GM19240 (cell line): ENCODE data around the gene PLOD3.
"Not testable (repeated sequence)": the region's sequence is repeated elsewhere in the genome, so short reads cannot be mapped to it uniquely, and the experiment has no call there.

Source experiments
- DNase-seq: peaks from one replicate; pipeline ENCODE4 v3.0.0; 2011; ENCODE audit warnings: low spot score; ENCODE audit not compliant: insufficient read length

The PLOD3 gene, protein sequence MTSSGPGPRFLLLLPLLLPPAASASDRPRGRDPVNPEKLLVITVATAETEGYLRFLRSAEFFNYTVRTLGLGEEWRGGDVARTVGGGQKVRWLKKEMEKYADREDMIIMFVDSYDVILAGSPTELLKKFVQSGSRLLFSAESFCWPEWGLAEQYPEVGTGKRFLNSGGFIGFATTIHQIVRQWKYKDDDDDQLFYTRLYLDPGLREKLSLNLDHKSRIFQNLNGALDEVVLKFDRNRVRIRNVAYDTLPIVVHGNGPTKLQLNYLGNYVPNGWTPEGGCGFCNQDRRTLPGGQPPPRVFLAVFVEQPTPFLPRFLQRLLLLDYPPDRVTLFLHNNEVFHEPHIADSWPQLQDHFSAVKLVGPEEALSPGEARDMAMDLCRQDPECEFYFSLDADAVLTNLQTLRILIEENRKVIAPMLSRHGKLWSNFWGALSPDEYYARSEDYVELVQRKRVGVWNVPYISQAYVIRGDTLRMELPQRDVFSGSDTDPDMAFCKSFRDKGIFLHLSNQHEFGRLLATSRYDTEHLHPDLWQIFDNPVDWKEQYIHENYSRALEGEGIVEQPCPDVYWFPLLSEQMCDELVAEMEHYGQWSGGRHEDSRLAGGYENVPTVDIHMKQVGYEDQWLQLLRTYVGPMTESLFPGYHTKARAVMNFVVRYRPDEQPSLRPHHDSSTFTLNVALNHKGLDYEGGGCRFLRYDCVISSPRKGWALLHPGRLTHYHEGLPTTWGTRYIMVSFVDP

DNA sequence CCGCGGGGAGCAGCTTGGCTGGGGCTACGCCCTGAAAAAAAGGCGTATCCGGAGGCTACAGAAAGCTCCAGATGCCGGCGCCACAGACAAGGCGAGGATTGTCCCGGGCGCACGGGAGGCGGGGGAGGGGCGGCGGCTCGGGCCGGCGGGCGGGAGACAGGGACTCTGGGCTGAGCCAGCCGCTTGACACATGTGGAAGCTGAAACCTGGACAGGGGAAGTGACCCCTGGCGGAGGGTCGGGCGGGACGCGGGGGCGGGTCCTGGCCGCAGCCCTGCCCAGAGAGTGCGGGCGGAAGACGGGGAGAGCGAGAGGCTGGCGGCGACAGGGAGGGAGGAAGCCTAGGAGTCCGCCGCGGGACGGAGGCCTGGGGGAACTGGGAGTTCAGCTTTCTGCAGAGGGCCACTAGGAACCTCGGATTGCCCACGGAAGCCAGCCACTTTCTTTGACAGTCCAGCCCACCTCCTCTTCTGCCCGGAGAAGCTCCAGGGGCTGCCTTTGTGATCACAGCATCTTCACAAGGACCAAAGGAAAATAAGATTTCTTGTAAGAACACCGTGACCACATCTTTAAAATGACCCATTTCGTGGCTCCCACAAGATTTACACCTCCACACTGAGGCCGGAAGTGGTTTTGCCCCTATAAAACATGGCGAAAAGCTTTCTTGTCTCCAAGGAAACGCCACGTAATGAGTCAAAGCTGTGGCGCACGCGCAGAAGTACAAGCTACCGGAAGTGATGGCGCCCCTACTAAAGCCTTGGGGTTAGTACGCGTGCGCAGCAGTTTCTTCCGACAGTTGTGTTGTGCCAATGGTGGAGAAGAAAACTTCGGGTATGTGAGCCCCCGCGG, at the start of gene PLOD3, which contains the start of gene ZNHIT1:
Gene PLOD3 (minus strand): TSS at position 194 of the 848 bp plus-strand sequence. CDS start 307 bp downstream, outside the sequence.
Gene ZNHIT1 (plus strand): TSS at position 778 of the 848 bp plus-strand sequence. CDS start 31 bp downstream, at position 809.
- DNase-seq, result peak; percentile 100

DNA sequence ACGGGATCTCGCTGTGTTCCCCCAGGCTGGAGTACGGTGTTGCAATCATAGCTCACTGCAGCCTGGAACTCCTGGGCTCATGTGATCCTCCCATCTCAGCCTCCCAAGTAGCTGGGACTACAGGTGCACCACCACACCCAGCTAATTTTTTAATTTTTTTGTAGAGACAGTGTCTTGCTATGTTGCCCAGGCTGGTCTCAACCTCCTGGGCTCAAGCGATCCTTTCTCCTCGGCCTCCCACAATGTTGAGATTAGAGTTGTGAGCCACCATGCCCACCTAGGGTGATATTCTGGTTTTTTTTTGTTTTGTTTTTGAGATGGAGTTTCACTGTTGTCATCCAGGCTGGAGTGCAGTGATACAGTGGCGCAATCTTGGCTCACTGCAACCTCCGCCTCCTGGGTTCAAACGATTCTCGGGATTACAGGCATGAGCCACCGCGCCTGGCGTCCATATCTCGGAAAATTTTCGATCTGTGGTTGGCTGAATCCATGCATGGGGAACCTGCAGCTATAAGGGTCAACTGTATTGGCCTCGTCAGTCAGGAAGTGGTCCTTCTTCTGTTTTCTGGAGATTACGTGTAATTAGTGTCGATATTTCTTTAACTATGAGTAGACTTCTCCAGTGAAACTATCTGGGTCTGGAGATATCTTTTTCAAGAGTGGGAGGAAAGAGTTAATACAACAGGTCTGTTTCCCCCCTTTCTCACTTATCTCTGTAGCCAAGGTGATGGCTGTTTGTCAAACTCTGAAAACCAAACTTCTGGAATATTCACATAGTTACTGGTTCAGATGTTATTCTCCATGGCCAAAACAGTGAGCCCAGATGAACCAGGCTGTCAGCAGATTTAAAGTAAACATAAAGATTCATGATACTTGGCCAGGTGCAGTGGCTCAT, 48.5 kb upstream of the PLOD3 start:
- DNase-seq, result no peak

DNA sequence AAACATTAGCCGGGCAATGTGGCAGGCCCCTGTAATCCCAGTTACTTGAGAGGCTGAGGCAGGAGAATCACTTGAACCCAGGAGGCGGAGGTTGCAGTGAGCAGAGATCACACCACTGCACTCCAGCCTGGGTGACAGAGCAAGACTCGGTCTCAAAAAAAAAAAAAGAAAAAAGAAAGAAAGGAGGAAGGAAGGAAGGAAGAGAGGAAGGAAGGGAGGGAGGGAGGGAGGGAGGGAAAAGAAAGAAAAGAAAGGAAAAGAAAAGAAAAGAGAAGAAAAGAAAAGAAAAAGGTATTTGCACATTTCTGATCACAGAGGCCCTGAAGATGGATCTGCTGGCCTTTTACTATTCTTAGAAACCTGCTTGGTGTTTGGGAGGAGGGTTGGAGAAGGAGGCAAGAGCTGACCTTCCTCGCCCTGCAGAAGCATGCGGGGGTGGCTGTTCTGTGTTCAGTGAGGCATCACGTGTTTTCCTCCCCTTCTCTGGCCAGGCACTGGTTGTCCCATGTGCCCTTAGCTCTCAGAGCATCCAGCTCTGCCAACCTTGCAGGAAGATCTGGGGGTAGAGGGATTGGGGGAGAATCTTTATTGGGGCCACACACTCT, 46.8 kb upstream of the PLOD3 start:
- not testable (repeated sequence) for DNase-seq

DNA sequence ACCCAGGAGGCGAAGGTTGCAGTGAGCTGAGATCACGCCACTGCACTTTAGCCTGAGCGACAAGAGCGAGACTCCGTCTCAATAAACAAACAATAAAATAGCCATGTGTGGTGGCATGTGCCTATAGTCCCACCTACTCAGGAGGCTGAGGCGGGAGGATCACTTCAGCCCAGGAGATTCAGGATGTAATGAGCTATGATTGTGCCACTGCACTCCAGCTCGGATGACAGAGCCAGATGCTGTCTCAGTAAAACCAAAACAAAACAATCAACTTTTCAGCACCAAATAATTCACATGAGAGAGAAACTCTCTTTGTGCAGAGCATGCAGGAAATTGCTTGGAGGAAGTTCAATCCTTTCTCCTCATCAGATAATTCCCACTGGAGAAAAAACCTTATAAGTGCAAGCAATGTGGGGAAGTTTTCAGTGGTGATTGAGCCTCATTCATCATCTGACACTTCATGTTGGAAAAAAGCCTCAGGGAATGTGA, 40.9 kb upstream of the PLOD3 start:
- DNase-seq, result no peak

DNA sequence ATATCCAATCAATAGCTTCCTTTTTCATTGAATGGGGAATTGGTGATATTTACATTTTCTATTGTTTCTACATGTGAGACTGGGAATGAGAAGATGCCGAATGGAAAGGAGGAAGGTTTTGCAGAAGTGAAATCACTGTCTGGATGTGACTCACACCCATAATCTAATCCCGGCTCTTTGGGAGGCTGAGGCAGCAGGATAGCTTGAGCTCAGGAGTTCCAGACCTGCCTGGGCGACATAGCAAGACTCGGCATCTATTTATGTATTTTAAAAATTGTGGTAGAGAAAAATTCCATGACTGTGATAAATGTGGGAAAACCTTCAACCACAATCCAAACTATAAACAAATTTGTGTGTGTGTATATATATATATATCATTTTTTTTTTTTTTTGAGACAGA, 38.4 kb upstream of the PLOD3 start:
- no peak for DNase-seq

DNA sequence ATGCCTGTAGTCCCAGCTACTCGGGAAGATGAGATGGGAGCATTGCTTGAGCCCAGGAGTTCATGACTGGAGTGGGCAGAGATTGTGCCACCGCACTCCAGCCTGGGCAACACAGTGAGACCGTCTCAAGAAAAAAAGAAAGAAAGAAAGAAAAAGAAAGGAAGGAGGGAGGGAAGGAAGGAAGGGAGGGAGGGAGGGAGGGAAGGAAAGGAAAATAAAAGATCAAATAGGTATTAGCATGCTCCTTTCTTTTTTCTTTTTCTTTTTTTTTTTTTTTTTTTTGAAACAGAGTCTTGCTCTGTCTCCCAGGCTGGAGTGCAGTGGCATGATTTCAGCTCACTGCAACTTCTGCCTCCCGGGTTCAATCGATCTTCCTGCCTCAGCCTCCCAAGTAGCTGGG, 35.8 kb upstream of the PLOD3 start:
- DNase-seq, result not testable (repeated sequence)

DNA sequence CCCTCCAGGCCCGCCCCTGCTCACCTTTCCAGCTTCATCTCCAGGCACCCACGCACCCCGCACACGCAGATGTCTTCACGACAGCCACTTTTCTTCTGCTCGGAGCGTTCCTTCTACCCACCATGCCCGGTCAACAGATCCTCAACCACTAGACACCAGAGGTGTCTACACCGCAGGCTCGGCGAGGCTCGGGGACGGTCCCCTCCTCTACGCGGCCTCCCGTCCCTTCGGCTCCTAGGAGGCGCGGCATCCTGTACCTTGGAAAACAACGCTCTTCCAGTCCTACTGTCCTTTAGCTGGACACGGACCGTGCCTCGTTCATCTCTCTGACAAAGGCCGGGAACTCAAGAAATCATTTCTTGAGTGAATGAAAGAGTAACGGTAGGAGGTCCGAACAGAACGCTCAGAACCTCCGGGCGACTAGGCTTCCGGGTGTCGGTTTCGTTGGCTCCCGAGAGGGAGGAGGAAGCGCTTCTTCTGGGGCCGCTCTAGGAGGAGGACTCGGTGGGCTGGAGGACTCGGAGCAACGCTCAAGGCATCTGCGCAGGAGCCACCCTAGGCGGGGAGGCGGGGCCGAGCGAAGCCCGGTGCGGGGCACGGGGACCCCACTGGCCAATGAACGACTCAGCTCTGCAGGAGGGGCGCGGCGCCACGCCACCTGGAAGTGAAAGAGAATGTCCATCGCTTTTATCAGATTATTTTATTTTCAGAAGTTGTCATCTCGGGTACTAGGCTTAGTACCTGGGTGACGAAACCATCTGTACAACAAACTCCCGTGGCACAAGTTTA, 34.7 kb upstream of the PLOD3 start:
- DNase-seq, result peak; percentile 92

DNA sequence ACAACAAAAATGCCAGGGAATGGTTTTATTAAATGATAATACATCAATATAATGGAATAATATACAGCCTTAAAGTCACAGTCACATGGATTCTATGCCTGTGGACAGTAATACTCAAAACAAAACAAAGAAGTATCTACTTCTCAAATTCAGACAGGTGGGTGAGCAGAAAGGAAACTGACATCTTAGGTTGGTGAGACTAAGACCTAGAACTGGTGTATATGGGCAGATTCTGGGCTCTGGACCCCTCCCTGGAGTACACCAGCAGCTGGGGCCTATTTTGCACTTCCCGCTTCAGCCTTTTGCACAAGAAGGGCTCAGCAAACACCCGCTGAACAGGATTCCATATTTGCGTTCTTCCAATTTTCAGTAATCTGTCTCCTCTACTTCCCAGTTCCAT, 32.9 kb upstream of the PLOD3 start:
- DNase-seq, result no peak

DNA sequence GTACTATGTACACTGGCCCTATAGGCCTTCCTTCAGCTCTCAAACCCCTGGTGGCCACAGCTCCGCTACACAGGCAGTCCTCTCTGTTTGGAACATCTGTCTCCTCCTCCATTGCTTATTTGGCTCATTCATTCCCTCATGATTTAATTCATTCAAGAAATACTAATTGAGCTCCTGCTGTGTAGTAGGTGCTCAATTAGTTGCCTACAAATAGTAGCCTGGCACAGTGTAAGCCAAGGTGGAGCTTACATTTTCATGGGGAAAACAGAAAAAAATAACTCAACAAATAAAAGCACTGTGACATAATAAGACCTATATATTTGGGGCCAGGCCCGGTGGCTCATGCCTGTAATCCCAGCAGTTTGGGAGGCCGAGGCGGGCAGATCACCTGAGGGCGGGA, 30.9 kb upstream of the PLOD3 start:
- no peak for DNase-seq

DNA sequence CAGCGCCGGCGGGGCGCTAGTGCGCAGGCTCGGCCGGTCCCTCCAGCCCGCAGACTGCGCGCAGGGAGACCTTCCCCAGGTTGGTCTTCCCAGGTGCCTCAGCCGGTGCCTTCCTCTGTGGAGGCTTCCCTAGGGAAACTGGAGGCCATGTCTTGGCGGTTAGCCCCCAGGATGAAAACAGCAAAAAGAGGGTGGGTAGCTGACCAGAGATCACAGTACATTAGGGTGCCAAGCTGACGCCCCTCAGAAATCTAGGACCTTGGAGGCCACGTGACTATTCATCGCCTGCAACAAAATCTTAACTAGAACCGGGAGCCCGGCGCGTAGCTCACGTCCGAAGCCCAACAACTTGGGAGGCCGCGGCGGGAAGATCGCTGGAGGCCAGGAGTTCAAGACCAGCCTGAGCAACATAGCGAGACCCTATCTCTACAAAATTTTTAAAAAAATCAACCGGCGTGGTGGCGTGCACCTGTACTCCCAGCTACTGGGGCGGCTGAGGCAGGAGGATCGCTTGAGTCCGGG, 27.8 kb upstream of the PLOD3 start:
- DNase-seq, result no peak

DNA sequence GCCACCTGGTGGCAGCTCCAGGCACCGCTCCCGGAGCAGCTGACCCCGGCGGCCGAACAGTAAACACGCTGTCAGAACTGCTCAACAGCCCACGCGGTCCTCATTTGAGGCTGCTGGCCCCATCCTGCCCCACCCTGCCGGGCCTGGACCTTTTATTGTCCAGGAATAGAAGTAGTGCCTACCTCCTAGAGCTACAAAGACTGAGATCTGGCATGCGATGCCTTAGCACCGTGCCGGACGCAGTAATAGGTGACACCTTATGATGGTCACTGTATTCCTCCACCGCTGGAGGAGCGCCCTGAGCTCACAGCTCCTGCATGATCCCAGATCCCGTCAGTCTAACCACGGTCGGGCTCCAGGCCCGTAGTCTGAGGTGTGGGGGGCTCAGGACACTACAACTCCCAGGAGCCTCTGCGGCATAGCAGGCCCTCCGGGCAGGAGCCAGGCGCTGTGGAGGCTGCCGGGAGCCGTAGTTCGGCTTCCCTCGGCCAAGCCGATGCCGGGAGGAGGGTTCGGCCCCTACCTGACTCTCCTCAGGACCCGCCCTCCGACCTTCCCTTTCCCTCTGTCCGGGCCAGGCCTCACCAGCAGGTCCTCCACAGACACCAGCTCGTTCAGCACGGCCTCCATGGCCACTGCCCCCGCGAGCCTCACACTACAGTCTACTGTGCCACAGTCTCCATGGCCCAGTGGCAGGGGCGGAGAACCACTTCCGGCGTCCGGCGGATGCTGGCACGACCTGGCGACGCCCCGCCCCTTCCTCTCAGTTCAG, 27.2 kb upstream of the PLOD3 start, which contains the start of gene FIS1:
Gene FIS1 (minus strand): TSS at position 707 of the 772 bp plus-strand sequence. CDS start 77 bp downstream, at position 630.
- peak; percentile 83 for DNase-seq

DNA sequence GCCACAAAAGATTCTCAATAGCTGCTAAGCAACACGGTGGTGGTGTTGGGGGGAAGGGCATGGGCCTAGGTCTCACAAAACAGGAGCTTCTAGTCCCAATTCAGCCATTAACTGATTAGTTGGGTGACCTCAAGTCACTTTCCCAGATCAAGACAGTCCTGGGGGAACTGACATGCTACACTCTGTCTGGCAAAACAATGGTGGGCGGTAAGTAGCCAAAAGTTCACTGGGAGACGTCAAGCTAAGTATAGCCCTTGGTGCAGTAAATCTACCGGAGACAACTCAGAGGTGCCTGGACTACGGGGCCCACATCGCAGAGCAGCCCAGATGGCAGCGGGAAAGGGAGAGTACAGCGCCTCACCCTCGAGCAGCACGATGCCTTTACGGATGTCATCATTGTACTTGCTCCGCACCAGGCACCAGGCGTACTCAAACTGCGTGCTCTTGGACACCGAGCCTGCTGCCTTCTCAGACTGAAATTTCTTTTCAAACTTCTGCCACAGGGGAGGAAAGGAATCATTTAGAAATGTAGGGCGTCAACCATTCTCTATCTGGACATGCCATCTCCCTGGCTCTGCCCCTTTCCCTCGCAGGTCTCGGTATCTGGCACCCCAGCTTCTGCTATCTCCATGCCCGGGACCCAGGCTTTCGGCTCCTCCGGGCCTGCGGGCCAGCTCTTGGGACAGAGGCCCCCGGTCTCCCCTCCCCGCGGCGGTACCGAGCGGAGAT, 26.4 kb upstream of the PLOD3 start:
- peak; percentile 74 for DNase-seq

DNA sequence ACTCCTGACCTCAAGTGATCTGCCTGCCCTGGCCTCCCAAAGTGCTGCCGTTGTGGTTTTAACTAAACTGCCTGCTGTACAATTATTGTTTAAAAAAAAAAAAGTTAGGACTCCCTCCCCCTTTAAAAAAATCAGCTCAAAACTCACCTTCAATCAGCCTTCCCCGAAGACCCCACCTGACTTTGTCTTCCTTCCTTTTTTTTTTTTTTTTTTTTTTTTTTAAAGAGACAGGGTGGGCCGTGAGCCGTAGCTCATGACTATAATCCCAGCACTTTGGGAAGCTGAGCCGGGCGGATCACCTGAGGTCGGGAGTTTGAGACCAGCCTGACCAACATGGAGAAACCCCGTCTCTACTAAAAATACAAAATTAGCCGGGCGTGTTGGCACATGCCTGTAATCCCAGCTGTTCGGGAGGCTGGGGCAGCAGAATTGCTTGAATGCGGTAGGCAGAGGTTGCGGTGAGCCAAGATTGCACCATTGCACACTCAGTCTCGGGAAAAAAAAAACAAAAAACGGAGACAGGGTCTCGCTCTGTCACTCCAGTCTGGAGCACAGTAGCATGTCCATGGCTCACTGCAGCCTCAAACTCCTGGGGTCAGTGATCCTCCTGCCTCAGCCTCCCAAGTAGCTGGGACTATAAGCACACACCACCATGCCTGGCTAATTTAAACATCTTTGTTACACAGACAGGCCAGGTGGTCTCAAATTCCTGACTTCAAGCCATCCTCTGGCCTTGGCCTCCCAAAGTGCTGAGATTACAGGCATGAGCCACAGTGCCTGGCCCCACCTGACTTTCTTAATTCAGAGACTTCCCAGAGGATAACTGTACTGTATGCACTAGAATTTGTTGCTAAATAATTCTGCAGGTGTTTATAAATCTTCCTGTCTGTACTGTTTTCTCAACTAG, 24.3 kb upstream of the PLOD3 start:
- no peak for DNase-seq

DNA sequence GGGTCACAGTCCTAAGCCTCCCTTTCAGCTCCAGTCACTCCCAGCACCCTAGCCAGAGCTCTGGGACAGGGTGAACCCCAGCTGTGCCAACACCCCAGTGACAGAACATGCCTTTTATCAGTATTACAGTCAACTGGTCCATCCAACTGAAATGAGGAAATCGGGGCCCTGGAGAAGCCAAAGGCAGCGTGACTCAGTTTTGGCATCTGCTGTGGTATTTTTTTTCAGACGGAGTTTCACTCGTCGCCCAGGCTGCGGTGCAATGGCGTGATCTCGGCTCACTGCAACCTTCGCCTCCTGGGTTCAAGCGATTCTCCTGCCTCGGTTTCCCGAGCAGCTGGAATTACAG, 23.6 kb upstream of the PLOD3 start:
- DNase-seq, result no peak

DNA sequence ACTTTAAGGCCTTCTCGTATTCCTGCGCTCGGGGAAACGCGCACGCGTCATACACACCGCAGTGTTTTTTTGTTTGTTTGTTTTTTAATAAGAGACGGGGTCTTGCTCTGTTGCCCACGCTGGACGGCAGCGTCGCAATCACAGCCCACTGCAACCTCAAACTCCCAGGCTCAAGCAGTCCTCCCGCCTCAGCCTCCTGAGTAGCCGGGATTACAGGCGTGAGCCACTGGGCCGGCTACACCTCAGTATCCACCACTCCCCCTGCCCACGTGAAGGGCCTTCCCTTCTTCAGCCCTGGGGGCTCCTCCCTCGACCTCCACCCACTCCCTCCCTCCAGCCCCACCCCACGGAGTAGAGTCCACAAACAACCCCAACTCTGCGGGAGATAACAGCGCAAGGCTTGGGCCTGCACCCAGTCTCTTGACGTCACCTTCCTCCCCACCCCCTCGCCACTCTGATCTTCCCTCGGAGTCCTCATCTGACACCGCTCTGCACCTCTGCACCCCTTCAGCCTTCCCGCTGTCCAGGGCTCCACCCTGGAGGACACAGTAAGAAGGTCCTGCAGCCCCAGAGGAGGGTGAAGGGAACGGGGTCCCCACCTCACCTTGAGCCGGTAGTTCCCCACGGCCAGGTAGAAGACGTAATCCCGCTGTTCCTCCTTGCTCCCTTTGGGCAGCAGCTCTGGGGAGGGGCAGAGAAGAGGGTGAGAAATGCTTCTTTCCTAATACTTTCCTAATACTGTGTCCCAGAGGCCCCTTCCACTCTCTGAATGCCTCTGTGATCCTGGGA, 23.0 kb upstream of the PLOD3 start:
- DNase-seq, result no peak

DNA sequence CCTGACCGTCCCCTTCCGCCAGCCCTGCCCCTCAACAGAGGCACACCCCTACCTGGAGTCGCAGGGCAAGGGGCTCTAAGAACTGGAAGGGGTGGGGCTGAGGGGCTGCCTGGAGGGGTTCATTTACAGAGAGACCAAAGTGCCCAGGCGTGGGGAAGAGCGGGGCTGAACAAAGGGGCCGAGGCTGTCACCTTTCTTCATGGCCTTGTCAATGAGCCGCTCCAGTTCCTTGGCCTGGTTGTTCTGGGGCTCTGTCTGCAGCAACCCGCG, 22.5 kb upstream of the PLOD3 start:
- DNase-seq, result no peak
